Measurements from ENCODE around the gene TTC21B. TPM values are rescaled to one million over a fixed set of nuclear protein-coding genes. Genes with fewer than 3 reads are reported as not detected.
A peak's percentile ranks its signal among the peaks of the same experiment; 100 is the strongest.

Gene TTC21B
- total RNA-seq, 1 experiment from 2014 or later: 83.0 TPM

- TF ChIP-seq EZH2 (IDR thresholded peaks at IDR 0.05; ENCODE audit: borderline replicate concordance, low read depth, low read length, poor library complexity, severe bottlenecking) (no peak), CTCF (conservative IDR thresholded peaks at IDR 0.05; ENCODE audit: low read depth, low read length) (no peak)
- BruUV-seq (replicated peaks): no TSS peak
- DNase-seq (ENCODE audit: low spot score): no peak
- ChIA-PET POLR2A (ENCODE audit: low non-redundant PET) (no interaction called here), CTCF (no interaction called here)
- no peaks in the 10 kb centered on the region for H3K4me1 ChIP-seq (ENCODE audit: insufficient read depth, low read length, poor library complexity, severe bottlenecking)
- no peak overlapping the region for H3K27ac ChIP-seq (ENCODE audit: low read depth, low read length, poor library complexity, severe bottlenecking)
- no peaks in the 10 kb centered on the region for H3K36me3 ChIP-seq (ENCODE audit: insufficient read depth, low read length, poor library complexity, severe bottlenecking)
- H3K4me3 ChIP-seq (ENCODE audit: low read depth, low read length, poor library complexity, severe bottlenecking): no peak overlapping the region
- peaks cover 4% of the 10 kb centered on the region for H3K9me3 ChIP-seq (ENCODE audit: low read depth, low read length, poor library complexity, severe bottlenecking)
- H3K27me3 ChIP-seq (replicated peaks; ENCODE audit: insufficient read depth, low read depth, low read length, poor library complexity): no peaks in the 10 kb centered on the region
- intact Hi-C loops (cut with micrococcal nuclease; ENCODE audit: unreplicated experiment): no loop called here
Observed at GRCh38 chr2:165852394-165852793, 101.2 kb downstream of the TTC21B start.

DNA sequence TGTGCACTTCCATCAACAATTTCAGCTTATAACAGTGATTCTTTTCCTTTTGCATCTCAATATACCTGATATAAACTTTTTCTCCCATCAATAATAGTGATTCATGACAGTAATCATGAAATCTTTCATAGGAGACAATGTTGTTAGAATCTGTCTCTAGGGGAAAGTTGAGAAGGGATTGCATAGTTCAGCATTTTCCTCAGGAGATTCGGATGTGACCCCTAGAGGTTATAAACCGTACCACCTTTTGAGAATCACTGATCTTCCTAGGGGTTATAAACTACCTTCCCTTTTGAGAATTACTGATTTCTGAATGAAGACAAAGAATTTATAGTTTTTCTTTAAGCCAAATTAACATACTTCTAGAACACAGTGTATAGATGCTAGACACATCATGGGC, 106.6 kb downstream of the TTC21B start:
- no peaks in the 10 kb centered on the region for H3K4me1 ChIP-seq (ENCODE audit: insufficient read depth, low read length, poor library complexity, severe bottlenecking)
- H3K4me3 ChIP-seq (ENCODE audit: low read depth, low read length, poor library complexity, severe bottlenecking): no peak overlapping the region
- no peaks in the 10 kb centered on the region for H3K36me3 ChIP-seq (ENCODE audit: insufficient read depth, low read length, poor library complexity, severe bottlenecking)
- DNase-seq (ENCODE audit: low spot score): peak; percentile 24
- no peak overlapping the region for H3K27ac ChIP-seq (ENCODE audit: low read depth, low read length, poor library complexity, severe bottlenecking)
- BruUV-seq (replicated peaks): no TSS peak
- no peaks in the 10 kb centered on the region for H3K9me3 ChIP-seq (ENCODE audit: low read depth, low read length, poor library complexity, severe bottlenecking)
- TF ChIP-seq CTCF (conservative IDR thresholded peaks at IDR 0.05; ENCODE audit: low read depth, low read length) (peak; percentile 27; the same call in 1 of the 2 replicates), EZH2 (IDR thresholded peaks at IDR 0.05; ENCODE audit: borderline replicate concordance, low read depth, low read length, poor library complexity, severe bottlenecking) (no peak)
- intact Hi-C loops (cut with micrococcal nuclease; ENCODE audit: unreplicated experiment): no loop called here
- ChIA-PET POLR2A (ENCODE audit: low non-redundant PET) (no interaction called here), CTCF (no interaction called here)
- H3K27me3 ChIP-seq (replicated peaks; ENCODE audit: insufficient read depth, low read depth, low read length, poor library complexity): no peaks in the 10 kb centered on the region

- POLR2A ChIA-PET (ENCODE audit: low non-redundant PET): no interaction called here
Observed at GRCh38 chr2:165846056-165846455, 107.5 kb downstream of the TTC21B start.

More at GRCh38 chr2:165846056-165846455, 107.5 kb downstream of the TTC21B start:
- TF ChIP-seq CTCF (conservative IDR thresholded peaks at IDR 0.05; ENCODE audit: low read depth, low read length) (no peak), EZH2 (IDR thresholded peaks at IDR 0.05; ENCODE audit: borderline replicate concordance, low read depth, low read length, poor library complexity, severe bottlenecking) (no peak)
- BruUV-seq (replicated peaks): no TSS peak
- DNase-seq (ENCODE audit: low spot score): no peak
- no peaks in the 10 kb centered on the region for H3K27me3 ChIP-seq (replicated peaks; ENCODE audit: insufficient read depth, low read depth, low read length, poor library complexity)
- CTCF ChIA-PET: no interaction called here
- H3K9me3 ChIP-seq (ENCODE audit: low read depth, low read length, poor library complexity, severe bottlenecking): no peaks in the 10 kb centered on the region
- no peaks in the 10 kb centered on the region for H3K4me1 ChIP-seq (ENCODE audit: insufficient read depth, low read length, poor library complexity, severe bottlenecking)
- no peaks in the 10 kb centered on the region for H3K36me3 ChIP-seq (ENCODE audit: insufficient read depth, low read length, poor library complexity, severe bottlenecking)
- H3K27ac ChIP-seq (ENCODE audit: low read depth, low read length, poor library complexity, severe bottlenecking): no peak overlapping the region
- H3K4me3 ChIP-seq (ENCODE audit: low read depth, low read length, poor library complexity, severe bottlenecking): no peak overlapping the region
- intact Hi-C loops (cut with micrococcal nuclease; ENCODE audit: unreplicated experiment): no loop called here
